WI38 (cell line): ENCODE measurements around the gene SCGB1A1.

Source experiments
- H3K4me3 ChIP-seq: 2 replicates; pipeline ENCODE4 v1.5.1; 2011; ENCODE audit warnings: low read depth, mild to moderate bottlenecking, control low read depth, low read length
- CTCF ChIP-seq: IDR thresholded peaks from 2 replicates; pipeline ENCODE4 v1.5.1; 2012; ENCODE audit warnings: low read depth, mild to moderate bottlenecking, control low read depth, low read length

The SCGB1A1 gene

GRCh38 chr11:62433141-62433903 is 14.5 kb downstream of the SCGB1A1 start:
- no peak for TF ChIP-seq CTCF
- no peak overlapping the region for H3K4me3 ChIP-seq

GRCh38 chr11:62433904-62434276 is 15.1 kb downstream of the SCGB1A1 start:
- no peak overlapping the region for H3K4me3 ChIP-seq
- no peak for TF ChIP-seq CTCF

GRCh38 chr11:62435846-62436660 is 17.2 kb downstream of the SCGB1A1 start:
- TF ChIP-seq CTCF, result no peak
- no peak overlapping the region for H3K4me3 ChIP-seq

GRCh38 chr11:62437616-62438015 is 18.8 kb downstream of the SCGB1A1 start:
- H3K4me3 ChIP-seq, result no peak overlapping the region
- no peak for TF ChIP-seq CTCF

GRCh38 chr11:62438641-62439040 is 19.8 kb downstream of the SCGB1A1 start:
- TF ChIP-seq CTCF, result no peak
- H3K4me3 ChIP-seq, result no peak overlapping the region

- H3K4me3 ChIP-seq, result no peak overlapping the region
- TF ChIP-seq CTCF, result no peak
These were observed 21.2 kb downstream of the SCGB1A1 start for GRCh38 chr11:62439785-62440602.
